IgD-negative memory B cell (primary cell): Measurements from ENCODE around the gene GMDS. TPM values are rescaled to one million over a fixed set of nuclear protein-coding genes. Genes with fewer than 3 reads are reported as not detected.
A peak's percentile ranks its signal among the peaks of the same experiment; 100 is the strongest.

Experiments used
- H3K27ac Mint-ChIP-seq, 3 donors: one replicate each; pipeline ENCODE4 v1.8.0; 2020 to 2022; ENCODE audit warnings: mild to moderate bottlenecking in 3 of 3, mixed read lengths in 3 of 3, moderate library complexity in 1 of 3
- H3K27me3 Mint-ChIP-seq: one replicate; pipeline ENCODE4 v1.8.0; 2021; ENCODE audit warnings: mixed read lengths
- H3K36me3 Mint-ChIP-seq: one replicate; pipeline ENCODE4 v1.8.0; 2020; ENCODE audit warnings: mild to moderate bottlenecking, mixed read lengths
- H3K4me1 Mint-ChIP-seq, 3 donors: one replicate each; pipeline ENCODE4 v1.8.0; 2020 to 2022; ENCODE audit warnings: mixed read lengths in 3 of 3, mild to moderate bottlenecking in 1 of 3
- H3K4me3 Mint-ChIP-seq, 4 donors: one replicate each; pipeline ENCODE4 v1.8.0; 2020 to 2022; ENCODE audit warnings: mild to moderate bottlenecking in 4 of 4, mixed read lengths in 4 of 4, moderate library complexity in 3 of 4
- H3K9me3 Mint-ChIP-seq, 3 donors: one replicate each; pipeline ENCODE4 v1.8.0; 2020 to 2021; ENCODE audit warnings: mixed read lengths in 3 of 3, mild to moderate bottlenecking in 1 of 3
- polyA plus RNA-seq: library from polyadenylated mRNA; unstranded; fragments of 300-500 nt; fragmentation: Illumina TruSeq; gene quantifications from one replicate; pipeline ENCODE4 v1.2.3, GENCODE V29; 2021

Gene GMDS
- polyA plus RNA-seq, 1 donor from 2014 or later: 17.0 TPM

DNA sequence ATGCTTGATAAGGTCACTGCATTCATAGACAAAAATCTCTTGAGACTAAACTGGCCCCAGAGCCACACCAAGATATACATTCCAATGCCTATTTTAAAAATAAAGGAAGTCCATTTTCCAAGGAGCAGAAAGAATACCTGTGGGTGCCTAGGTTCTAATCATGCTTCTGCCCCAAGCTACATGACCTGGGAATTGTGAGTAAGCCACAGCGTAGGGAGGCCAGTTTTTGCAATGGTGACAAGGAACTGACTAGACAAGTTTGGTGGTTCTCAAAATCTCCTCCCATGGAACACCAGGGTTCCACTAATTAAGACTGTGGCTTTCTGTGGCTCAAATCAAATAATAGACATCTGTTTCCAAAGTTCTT lies 83.3 kb downstream of the GMDS start:
- peaks cover 0 to 6% (median 2%) of the 10 kb centered on the region in 3 donors for H3K9me3 Mint-ChIP-seq
- H3K27me3 Mint-ChIP-seq: peaks cover 2% of the 10 kb centered on the region
- peaks cover 10 to 20% (median 14%) of the 10 kb centered on the region in 3 donors for H3K4me1 Mint-ChIP-seq

GRCh38 chr6:2158596-2159271 lies 86.7 kb downstream of the GMDS start:
- Mint-ChIP-seq H3K36me3 (peaks cover 1% of the 10 kb centered on the region), H3K27ac (peak overlapping the region in 1 of 3 donors; percentile 24), H3K4me1 (peaks cover 10 to 21% (median 14%) of the 10 kb centered on the region in 3 donors), H3K9me3 (no peaks in the 10 kb centered on the region), H3K4me3 (peak overlapping the region in 1 of 4 donors; percentile 17), H3K27me3 (peaks cover 2% of the 10 kb centered on the region)

More for the DNA sequence above, 83.3 kb downstream of the GMDS start:
- H3K4me3 Mint-ChIP-seq: no peak overlapping the region
- peaks cover 5% of the 10 kb centered on the region for H3K36me3 Mint-ChIP-seq
- peak overlapping the region in 1 of 3 donors; percentile 11 for H3K27ac Mint-ChIP-seq

- Mint-ChIP-seq H3K36me3 (peaks cover 1% of the 10 kb centered on the region), H3K27ac (no peak overlapping the region), H3K27me3 (peaks cover 2% of the 10 kb centered on the region), H3K4me3 (no peak overlapping the region), H3K4me1 (peaks cover 10 to 12% (median 10%) of the 10 kb centered on the region in 3 donors), H3K9me3 (no peaks in the 10 kb centered on the region)
These were observed 87.8 kb downstream of the GMDS start for GRCh38 chr6:2157441-2158127.

DNA sequence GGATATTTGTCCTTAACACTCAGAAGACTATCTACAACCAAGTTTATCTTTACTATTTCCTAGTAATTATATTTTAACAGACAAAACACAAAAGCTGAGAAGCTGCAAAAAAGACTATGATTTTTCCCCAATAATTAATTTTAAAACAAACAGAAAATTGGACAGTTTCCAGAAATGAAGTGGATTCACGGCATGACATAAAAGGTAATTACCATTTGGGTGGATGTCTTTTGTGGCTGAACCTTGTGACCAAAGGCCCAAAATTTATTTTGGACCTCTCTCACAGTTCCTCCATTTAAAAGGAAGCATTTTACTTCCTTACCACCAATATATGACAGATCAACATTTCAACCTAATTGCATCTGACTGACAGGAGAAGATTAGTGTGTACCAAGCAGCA lies 90.2 kb downstream of the GMDS start:
- Mint-ChIP-seq H3K4me1 (peaks cover 4 to 9% (median 8%) of the 10 kb centered on the region in 3 donors), H3K36me3 (peaks cover 1% of the 10 kb centered on the region), H3K4me3 (no peak overlapping the region), H3K27ac (peak overlapping the region in 1 of 3 donors; percentile 18), H3K9me3 (no peaks in the 10 kb centered on the region), H3K27me3 (peaks cover 2% of the 10 kb centered on the region)

- H3K27me3 Mint-ChIP-seq: no peaks in the 10 kb centered on the region
- no peak overlapping the region for H3K27ac Mint-ChIP-seq
- no peak overlapping the region for H3K4me3 Mint-ChIP-seq
- H3K9me3 Mint-ChIP-seq: peaks cover 0 to 2% (median 0%) of the 10 kb centered on the region in 3 donors
- H3K36me3 Mint-ChIP-seq: peaks cover 3% of the 10 kb centered on the region
- H3K4me1 Mint-ChIP-seq: peaks cover 0 to 2% (median 1%) of the 10 kb centered on the region in 3 donors
These were observed 95.9 kb downstream of the GMDS start for GRCh38 chr6:2149361-2150006.

GRCh38 chr6:2148748-2149147 lies 96.7 kb downstream of the GMDS start:
- Mint-ChIP-seq H3K27ac (no peak overlapping the region), H3K4me3 (no peak overlapping the region), H3K9me3 (peaks cover 0 to 2% (median 0%) of the 10 kb centered on the region in 3 donors), H3K36me3 (peaks cover 3% of the 10 kb centered on the region), H3K27me3 (no peaks in the 10 kb centered on the region), H3K4me1 (peaks cover 0 to 3% (median 1%) of the 10 kb centered on the region in 3 donors)

- H3K27me3 Mint-ChIP-seq: no peaks in the 10 kb centered on the region
- peaks cover 0 to 2% (median 0%) of the 10 kb centered on the region in 3 donors for H3K9me3 Mint-ChIP-seq
- H3K36me3 Mint-ChIP-seq: peaks cover 3% of the 10 kb centered on the region
- peaks cover 0 to 4% (median 1%) of the 10 kb centered on the region in 3 donors for H3K4me1 Mint-ChIP-seq
- peak overlapping the region in 1 of 3 donors; percentile 78 for H3K27ac Mint-ChIP-seq
- H3K4me3 Mint-ChIP-seq: no peak overlapping the region
These were observed 97.5 kb downstream of the GMDS start for GRCh38 chr6:2147766-2148448.

GRCh38 chr6:2147261-2147660 lies 98.1 kb downstream of the GMDS start:
- Mint-ChIP-seq H3K27ac (peak overlapping the region in 1 of 3 donors; percentile 78), H3K27me3 (no peaks in the 10 kb centered on the region), H3K36me3 (peaks cover 3% of the 10 kb centered on the region), H3K4me1 (peaks cover 0 to 4% (median 1%) of the 10 kb centered on the region in 3 donors), H3K4me3 (no peak overlapping the region), H3K9me3 (peaks cover 0 to 2% (median 0%) of the 10 kb centered on the region in 3 donors)

DNA sequence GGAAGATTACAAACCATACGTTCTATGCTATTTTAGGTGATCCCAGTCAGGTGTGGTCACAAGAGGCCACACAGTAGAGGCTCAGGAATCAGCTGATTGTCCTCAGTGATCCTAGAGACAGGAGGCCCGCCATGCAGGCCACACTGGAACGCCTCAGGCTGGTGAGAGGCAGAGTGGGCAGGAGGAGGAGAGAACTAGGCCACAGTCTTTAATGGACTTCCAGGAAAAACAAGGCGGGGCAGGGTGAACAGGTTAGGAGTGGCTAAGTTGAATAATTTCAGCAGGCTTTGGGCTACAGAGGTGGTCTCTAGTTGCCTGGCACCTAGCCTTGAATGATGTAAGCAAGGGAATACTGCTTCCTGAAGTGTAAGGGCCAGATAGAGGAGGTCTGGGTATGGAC lies 101.2 kb downstream of the GMDS start:
- H3K27me3 Mint-ChIP-seq: no peaks in the 10 kb centered on the region
- H3K36me3 Mint-ChIP-seq: peaks cover 3% of the 10 kb centered on the region
- no peak overlapping the region for H3K27ac Mint-ChIP-seq
- H3K4me1 Mint-ChIP-seq: peaks cover 3 to 4% (median 4%) of the 10 kb centered on the region in 3 donors
- no peak overlapping the region for H3K4me3 Mint-ChIP-seq
- H3K9me3 Mint-ChIP-seq: peaks cover 0 to 2% (median 0%) of the 10 kb centered on the region in 3 donors

DNA sequence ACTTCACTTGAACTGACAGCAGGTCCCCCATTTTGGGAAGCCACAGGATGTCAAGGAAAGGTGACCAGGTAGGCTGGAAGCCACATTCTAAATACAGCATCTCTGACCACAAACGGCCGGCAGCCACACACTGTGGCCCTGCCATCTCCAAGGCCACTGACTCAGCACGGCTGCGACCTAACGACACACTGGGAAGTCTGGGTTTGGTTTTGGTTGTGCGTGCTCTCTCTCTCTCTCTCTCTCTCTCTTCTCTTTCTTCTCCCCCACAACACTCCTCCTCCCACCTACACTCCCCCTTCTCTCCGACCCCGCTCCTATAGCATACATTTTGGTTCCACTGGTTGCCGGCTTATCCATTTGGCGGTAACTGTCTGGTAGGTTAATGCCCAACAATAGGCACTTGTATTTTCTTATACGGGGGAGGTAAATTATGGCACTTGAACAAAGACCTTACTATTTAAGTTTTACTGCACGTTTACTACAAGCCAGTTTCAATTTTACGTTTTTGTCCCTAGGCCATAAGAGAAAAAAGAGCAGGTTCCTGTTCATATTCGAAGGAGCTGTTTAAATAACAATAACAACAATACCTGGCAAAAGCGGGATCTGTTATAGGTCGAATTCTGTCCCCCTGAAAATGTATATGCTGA lies 103.6 kb downstream of the GMDS start:
- Mint-ChIP-seq H3K9me3 (no peaks in the 10 kb centered on the region), H3K36me3 (peaks cover 3% of the 10 kb centered on the region), H3K27me3 (no peaks in the 10 kb centered on the region), H3K4me3 (no peak overlapping the region), H3K27ac (no peak overlapping the region), H3K4me1 (peaks cover 3 to 6% (median 4%) of the 10 kb centered on the region in 3 donors)

DNA sequence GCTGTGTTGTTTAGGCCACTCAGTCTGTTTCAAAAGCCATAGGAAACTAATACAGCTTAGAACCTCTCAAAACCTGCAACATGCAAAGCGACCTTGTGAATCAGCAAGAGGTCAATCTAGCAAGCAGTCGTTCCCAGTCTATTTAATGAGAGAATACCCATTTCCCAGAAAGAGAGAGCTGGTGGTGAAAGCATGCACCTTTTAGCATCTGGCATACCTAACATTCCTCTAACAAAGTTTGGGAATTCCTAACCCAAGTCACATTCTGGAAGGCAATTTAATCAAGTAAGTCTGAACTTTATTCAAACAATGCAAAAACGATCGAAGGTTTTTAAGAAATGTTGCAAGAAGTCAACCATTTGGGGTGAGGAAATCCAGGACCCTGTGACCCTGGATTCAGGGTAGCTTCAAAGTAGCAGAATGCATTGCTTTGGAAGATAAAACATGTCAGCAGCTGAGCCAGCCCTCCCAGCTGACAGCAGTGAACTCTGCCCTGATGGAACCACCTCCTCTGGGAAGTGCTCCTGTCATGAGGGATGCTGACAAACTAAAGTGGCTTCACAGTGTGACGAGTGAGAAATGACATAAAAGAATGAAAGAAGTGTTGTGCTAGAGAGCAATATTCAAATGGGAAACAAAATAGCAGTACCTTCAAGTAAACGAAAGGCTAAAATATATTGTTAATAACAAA lies 104.8 kb downstream of the GMDS start:
- Mint-ChIP-seq H3K27ac (no peak overlapping the region), H3K4me1 (peaks cover 2 to 4% (median 4%) of the 10 kb centered on the region in 3 donors), H3K4me3 (no peak overlapping the region), H3K9me3 (no peaks in the 10 kb centered on the region), H3K27me3 (no peaks in the 10 kb centered on the region), H3K36me3 (no peaks in the 10 kb centered on the region)

GRCh38 chr6:2135401-2135800 lies 110.0 kb downstream of the GMDS start:
- no peaks in the 10 kb centered on the region for H3K36me3 Mint-ChIP-seq
- no peaks in the 10 kb centered on the region for H3K9me3 Mint-ChIP-seq
- no peak overlapping the region for H3K27ac Mint-ChIP-seq

GRCh38 chr6:2134554-2134953 lies 110.9 kb downstream of the GMDS start:
- Mint-ChIP-seq H3K36me3 (no peaks in the 10 kb centered on the region), H3K27ac (no peak overlapping the region), H3K9me3 (no peaks in the 10 kb centered on the region), H3K27me3 (no peaks in the 10 kb centered on the region), H3K4me1 (peaks cover 3 to 9% (median 8%) of the 10 kb centered on the region in 3 donors), H3K4me3 (no peak overlapping the region)

More at GRCh38 chr6:2135401-2135800, 110.0 kb downstream of the GMDS start:
- Mint-ChIP-seq H3K4me3 (no peak overlapping the region), H3K27me3 (no peaks in the 10 kb centered on the region), H3K4me1 (peaks cover 2 to 10% (median 3%) of the 10 kb centered on the region in 3 donors)
